GM19372 (cell line): ENCODE measurements around the gene ADCY6.

Experiments used
- ATAC-seq: cut with Tn5 transposase; IDR thresholded peaks from one replicate; pipeline ENCODE4 v1.9.1; 2021; ENCODE audit warnings: mild to moderate bottlenecking, low read depth, moderate library complexity; ENCODE audit not compliant: unreplicated experiment

ADCY6 gene

GRCh38 chr12:48787791-48788523 lies 932 bp downstream of the ADCY6 start:
- no peak for ATAC-seq

GRCh38 chr12:48786591-48787544 lies 2.0 kb downstream of the ADCY6 start:
- no peak for ATAC-seq

GRCh38 chr12:48783432-48783831 lies 5.5 kb downstream of the ADCY6 start:
- ATAC-seq, result no peak

GRCh38 chr12:48782457-48783395 lies 6.2 kb downstream of the ADCY6 start:
- ATAC-seq, result no peak

- ATAC-seq, result no peak
Observed at GRCh38 chr12:48781750-48782456, 7.0 kb downstream of the ADCY6 start.

GRCh38 chr12:48780381-48781025 lies 8.4 kb downstream of the ADCY6 start:
- no peak for ATAC-seq

GRCh38 chr12:48779869-48780268 lies 9.0 kb downstream of the ADCY6 start:
- no peak for ATAC-seq

GRCh38 chr12:48777501-48778400 lies 11.1 kb downstream of the ADCY6 start:
- no peak for ATAC-seq

- ATAC-seq, result no peak
Observed at GRCh38 chr12:48776956-48777355, 11.9 kb downstream of the ADCY6 start.

GRCh38 chr12:48775991-48776649 lies 12.8 kb downstream of the ADCY6 start:
- ATAC-seq, result no peak

- ATAC-seq, result no peak
Observed at GRCh38 chr12:48775299-48775698, 13.6 kb downstream of the ADCY6 start.

- ATAC-seq, result no peak
Observed at GRCh38 chr12:48774516-48774915, 14.4 kb downstream of the ADCY6 start.

- no peak for ATAC-seq
Observed at GRCh38 chr12:48773686-48774085, 15.2 kb downstream of the ADCY6 start.

- no peak for ATAC-seq
Observed at GRCh38 chr12:48771588-48772112, 17.2 kb downstream of the ADCY6 start.

GRCh38 chr12:48770756-48771155 lies 18.1 kb downstream of the ADCY6 start:
- no peak for ATAC-seq

- no peak for ATAC-seq
Observed at GRCh38 chr12:48768736-48769135, 20.2 kb downstream of the ADCY6 start.

GRCh38 chr12:48768147-48768546 lies 20.7 kb downstream of the ADCY6 start:
- ATAC-seq, result no peak

- ATAC-seq, result no peak
Observed at GRCh38 chr12:48767521-48767920, 21.4 kb downstream of the ADCY6 start.
